HG03039 (cell line): ENCODE results near the gene SWT1.

ENCODE experiments used
- ATAC-seq: cut with Tn5 transposase; IDR thresholded peaks from one replicate; pipeline ENCODE4 v1.9.1; 2021; ENCODE audit warnings: mild to moderate bottlenecking, moderate library complexity; ENCODE audit not compliant: unreplicated experiment

The SWT1 gene

DNA sequence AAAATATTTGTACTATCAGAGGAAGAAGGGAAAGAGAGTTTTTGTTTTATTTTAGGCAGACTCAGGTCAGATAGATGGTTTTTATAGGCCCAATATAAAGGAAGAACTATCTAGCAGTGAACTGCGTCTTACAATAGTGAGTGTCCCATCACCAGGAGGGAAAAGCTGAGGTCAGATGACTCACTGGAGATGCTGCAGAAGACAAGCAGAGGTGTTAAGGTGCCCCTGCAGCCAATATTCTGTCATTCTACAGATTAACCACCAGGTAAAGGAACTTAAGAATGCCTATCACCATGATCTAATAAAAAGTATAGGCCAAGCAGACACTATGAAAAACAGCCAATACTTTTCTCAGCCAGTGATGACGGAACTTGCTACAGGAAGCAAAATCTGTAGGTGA, 130.5 kb downstream of the SWT1 start:
- no peak for ATAC-seq

DNA sequence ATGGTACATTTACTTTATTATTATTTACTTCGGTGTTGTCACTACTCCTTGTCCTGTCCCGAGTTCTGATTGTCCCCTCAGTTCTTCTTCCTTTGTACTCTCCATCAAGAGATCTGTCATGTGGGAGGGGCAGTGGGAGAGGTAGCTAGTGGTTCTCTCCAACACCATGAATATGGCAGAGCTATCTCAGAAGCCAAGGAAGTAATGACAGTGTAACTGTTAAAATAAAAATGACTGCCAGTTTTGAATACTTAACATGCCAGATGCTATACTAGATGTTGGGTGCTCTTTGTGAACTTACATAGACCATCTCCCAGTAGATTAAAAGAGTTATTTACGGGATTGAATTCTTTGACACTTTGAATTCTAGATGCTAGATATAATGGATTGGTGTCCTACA, 131.5 kb downstream of the SWT1 start:
- no peak for ATAC-seq

DNA sequence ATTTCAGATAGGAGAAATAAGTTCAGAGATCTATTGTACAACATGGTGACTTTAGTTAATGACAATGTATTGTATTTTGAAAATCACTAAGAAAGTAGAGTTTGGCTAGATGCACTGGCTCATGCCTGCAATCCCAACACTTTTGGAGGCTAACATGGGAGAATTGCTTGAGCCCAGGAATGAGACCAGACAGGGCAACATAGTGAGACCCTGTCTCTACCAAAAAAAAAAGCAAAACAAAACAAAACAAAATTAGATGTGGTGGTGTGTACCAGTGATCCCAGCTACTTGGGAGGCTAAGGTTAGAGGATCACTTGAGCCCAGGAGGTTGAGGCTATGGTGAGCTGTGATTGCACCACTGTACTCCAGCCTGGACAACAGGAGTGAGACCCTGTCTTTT, 132.9 kb downstream of the SWT1 start:
- ATAC-seq, result no peak

DNA sequence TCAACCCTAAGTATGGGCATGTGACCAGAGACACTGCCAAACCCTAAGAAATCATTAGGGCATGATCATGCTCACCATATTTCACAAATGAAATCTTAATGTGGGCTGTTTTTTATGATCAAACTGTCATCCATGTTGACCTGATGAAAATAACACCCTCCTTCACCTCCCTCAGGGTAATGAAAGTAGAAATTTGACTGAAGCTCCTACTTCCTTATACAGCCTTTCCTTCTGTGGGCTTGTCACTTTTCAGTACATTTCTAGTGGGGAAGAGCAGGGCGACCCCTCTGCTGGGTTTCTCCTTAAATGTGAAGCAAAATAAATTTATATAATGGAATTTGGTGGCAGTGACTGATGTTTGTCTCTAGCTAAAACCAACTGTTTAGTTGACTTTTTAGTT, 134.2 kb downstream of the SWT1 start:
- no peak for ATAC-seq

DNA sequence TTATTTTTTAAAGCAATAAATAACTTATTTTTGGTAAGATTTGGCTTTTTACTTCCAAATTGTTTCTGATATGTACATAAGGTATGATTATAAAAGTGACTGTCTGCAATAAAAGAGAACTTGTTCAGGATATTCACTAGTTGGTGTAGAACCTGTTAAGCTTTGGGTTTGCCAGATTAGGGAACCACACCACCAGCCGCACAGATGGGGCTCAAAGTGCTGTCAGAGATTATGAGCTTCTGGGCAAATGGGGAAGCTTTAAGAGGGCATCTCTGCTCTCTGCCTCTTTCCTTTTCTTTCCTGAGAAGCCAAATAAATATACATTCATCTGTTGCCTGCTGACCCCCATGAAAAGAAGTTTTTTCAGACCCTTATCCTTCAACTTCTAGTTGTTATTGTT, 134.7 kb downstream of the SWT1 start:
- no peak for ATAC-seq

DNA sequence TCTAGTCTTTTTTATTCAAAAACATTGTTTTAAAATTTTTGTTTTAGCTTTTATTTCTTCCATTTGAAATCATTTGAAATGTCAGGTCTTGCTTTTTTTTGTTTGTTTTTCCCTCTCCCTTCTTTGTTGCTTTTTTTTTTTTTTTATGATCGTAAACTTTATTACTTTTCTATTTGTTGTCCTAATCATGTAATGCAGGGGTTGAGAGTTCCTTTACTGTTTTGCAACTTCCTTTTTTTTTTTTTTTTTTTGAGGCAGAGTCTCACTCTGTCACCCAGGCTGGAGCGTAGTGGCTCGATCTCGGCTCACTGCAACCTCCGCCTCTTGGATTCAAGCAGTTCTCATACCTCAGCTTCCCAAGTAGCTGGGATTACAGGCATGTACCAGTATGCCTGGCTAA, 135.3 kb downstream of the SWT1 start:
- ATAC-seq, result no peak

DNA sequence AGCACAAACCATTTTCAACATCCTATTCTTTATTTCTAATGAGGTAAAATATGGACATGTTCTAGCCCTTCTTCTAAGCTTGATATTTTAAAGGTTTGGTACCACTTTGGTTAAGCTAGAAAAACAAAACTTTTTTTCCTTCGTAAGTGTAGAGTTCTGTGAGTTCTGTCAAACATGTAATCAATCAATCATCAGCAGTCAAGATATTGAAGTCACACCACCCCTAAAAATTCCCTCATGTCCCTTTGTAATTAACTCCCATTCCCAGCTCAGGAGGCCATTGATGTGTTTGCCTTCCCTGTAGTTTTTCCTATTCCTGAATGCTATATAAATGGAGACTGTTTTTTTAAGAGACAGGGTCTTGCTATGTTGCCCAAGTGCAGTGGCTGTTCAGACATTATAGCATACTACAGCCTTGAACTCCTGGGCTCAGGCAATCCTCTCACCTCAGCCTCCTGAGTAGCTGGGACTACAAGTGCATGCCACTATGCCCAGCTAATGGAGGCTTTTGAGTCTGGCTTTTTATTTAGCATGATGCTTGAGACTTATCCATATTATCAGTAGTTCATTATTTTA, 137.1 kb downstream of the SWT1 start:
- no peak for ATAC-seq

DNA sequence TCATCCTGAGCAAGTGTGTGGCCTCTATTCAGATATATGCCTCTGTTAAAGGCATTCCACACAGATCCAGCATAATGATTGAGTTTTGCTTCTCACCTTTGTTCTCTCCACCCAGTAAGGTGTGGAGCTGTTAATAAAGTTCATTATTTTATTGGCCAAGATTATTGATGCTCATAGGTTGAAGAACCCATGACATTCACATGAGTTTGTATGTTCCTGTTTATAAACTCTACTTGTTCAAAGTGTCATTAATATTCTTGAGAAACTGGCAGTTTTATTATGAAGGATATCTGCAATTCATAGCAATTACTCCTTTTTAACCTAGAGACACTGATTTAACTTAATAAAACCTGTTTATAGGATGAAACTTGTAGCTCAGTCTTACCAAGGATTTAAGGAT, 138.1 kb downstream of the SWT1 start:
- ATAC-seq, result no peak

DNA sequence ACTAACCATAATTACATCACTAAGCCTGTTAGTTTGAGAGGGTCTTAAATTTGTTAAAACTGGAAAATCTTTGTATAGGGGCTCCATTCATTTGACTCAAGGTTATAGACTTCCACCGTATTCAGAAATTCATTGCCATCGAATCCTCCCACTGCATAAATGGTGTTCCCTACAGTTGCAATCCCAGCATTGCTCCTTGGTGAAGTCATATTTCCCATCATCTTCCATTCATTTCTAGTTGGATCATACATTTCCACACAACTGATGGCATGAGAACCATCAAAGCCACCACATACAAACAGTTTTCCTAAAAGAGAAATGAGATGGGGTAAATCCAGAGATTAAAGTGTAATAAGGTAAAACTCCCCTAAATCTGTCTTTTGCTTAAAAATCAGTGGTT, 141.0 kb downstream of the SWT1 start:
- ATAC-seq, result no peak

DNA sequence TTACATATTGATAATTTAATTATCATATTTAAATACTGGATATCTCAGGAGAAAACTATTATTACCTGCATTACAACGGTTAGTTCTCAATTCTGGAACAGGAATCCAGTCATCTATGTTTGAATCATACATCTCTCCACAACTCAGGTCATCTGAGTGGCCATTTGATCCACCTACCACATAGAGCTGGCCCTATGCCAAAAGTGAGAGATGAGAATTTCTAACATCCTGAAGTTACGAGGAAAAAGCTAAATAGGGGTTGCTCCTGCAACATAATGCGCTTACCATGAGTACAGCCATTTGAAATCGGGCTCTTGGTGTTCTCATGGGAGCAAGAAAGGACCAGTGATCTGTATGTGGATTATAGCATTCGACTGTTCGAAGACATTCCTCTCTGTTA, 143.2 kb downstream of the SWT1 start:
- ATAC-seq, result no peak

DNA sequence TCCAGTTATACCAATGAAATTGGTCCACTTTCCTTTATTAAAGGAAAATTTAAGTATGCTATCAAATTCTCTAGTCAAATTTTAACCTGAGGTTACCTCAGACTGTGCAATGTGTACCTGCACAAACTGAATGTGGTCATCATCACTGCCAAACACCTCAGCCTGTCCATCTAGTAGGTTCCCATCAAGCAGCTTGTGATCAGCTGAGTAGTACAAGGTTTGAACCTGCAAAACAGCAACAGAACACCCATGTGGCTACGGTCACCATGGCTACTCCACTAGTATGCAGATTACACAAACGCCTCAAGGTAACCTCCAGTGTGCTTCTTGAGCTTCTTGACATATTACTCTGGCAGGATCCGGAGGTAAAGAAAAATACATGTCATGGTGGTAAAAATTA, 148.5 kb downstream of the SWT1 start:
- ATAC-seq, result no peak

DNA sequence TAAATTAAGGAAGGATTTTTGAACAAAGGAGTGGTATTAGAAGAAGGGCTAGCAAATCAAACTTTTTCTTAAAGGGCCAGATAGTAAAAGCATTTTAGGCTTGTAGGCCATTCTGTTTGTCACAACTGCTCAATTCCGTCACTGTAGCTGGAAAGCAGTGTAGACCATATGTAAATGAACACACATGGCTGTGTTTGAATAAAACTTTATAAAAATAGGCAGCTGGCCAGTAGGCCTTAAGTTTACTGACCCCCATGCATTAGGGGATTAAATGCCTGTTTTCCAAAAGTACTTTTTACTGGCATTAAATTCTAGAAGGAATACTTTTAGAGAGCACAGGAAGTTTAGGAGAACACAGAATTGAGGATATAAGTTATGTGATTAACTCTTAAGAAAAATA, 151.2 kb downstream of the SWT1 start:
- ATAC-seq, result no peak

DNA sequence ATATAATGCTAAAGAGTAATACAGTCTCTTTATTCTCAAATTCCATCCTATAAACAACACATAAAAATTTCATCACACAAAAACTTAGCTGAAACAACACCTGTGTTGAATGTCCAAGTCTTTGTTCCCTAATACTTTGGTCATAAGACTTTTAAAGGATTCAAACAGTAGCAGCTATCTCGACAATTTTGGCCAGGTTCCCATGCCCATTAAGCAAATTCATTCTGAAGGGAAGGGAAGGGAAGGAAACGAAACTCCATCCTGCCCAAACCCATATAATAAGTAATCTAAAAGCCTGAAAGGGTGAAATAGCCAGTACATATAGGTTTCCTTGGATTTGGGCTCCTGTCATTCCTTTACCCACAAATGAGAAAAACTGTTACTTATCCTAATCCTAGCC, 152.6 kb downstream of the SWT1 start:
- ATAC-seq, result no peak

DNA sequence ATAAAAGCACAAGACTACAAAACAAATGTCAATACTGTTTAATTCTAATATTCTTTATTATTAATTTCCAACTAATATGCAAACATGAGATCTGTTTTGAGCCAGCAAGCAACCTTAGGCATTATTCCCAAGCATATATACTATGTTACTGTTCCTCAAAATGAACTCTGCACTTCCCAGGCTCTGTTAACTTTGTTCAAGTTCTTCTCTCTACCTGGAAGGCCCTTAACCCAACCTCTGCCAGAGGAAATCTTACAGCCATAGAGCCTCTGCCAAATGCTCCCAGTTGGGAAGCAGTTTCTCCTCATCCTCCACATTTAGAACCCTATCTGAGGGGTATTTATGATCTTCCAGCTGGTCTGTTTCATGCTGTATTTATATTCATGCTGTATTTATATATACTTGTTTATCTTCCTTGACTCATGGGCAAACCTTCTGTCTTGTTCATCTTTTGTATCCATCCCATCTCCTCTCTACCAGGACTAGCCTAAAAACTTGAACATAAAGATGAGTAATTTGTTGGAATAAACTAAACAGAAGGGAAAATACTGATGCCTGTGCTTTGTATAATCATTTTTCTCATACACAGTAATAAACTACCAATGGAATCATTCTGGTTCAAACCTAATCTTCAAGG, 154.7 kb downstream of the SWT1 start:
- ATAC-seq, result no peak

DNA sequence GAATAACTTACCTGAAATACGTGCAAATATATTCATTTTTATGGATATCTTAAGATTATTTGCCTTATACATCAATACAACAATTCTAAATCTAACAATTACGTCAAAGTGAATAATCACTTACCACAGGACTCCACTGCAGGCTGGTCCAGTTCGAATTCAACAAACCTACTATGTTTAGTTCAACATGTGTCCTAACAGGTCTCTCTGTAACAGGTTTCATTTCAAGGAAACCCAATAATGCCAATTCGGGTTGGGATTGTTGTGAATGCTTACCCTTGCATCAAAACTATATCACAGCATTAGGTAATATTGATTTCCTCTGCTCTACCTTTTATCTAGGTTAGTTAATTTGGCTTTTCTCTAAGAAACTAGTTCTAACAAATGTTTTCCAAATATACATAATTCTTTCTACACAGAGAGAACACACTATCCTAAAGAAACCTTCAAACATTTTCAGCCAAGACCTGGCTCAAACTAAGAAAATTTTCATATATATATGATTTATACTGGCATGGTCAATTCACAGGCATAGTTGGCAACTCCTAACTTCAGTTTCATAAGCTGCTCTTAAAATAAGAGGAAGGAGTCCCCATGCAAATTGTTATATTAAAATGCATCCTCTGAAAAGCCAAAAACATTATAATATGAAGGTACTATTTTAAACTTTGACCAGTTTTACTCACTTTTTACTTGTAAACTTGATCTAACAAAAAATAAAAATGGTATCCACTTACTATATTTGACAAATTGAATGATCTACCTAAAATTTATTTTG, 155.6 kb downstream of the SWT1 start:
- no peak for ATAC-seq

DNA sequence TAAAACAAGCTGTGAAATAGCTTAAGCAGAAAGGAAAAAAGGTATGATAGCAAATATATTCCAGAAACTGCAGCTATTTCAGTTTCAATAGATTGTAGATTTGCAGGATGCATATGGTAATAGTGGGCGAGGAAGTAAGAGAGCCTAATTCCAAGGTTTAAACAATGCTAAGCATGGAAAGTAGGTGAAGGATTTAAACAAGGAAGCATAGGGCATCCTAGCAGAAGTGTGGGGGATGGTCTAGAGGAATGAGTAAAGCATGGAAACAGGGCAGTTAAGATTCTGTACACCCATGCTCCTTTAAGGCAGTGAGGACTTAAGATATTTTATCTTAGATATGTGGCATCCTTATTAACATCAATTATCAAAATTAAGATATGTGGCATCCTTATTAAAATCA, 157.4 kb downstream of the SWT1 start:
- ATAC-seq, result no peak

DNA sequence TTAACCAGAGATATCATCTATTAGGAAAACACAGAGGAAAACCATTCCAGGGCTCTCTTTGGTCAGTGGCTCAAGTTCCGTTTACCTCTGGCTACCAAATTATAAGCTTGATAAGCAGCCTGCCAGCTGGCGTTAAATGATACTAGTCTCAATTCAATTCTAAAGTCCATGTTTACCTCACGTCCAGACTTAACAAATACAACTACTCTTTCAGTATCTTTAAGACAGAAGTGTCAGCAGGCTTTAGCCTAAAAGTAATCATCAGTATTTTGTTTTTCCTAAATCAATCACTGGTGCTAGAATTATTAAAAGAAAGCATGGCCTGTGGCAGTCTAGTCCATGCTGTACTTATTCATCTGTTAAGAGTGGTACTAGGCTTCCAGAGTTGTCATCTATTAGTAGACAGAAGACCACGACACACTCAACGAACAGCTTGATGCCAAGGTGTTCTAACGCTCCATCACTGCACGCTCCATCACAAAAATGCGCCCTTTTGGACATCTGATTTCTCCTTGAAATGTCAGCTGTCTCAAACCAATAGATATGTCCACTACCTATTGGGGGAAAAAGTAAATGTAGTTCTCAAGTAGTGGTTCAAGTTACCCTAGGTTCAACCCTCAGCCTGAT, 158.6 kb downstream of the SWT1 start:
- ATAC-seq, result no peak

DNA sequence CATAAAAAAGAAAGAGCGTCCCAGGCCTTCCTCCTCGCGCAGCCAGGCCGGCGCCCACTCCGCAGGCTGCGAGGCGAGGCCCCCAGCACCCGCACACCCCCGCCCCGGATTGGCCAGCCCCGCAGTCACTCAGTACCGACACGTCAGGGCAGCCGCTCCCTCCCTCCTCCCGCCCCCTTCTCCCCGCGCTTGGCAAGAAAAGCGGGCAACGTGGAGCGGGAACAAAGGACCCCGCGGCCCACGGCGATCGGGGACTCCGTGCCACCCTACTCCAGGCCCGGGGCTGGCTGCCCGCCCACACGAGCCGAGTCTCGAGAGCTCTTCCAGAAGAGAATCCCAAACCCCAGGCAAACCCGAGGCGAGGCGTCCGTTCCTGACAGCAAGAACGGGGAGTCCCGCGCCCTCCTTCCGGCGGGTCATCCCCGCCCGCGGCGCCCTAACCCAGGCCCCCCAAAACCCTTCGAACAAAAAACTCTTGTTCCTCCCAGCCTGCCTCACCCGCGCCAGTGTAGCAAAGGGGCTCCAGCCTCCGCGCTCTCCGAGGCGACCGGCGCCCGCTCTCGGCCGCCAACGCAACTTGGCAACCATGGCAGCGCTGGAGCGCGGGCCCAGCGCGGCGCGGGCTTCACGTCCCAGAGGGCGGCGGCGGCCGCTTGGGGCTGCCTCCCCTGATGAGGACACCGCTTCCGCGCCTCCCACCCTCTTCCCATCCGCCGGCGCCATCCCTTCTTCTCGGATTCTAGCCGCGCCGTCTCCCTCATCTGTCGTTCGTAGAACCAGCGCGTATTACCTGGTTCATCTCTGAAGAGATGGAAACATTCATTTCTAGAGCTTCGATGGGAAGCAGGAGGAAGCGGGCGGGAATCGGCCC, 159.4 kb downstream of the SWT1 start:
- peak; percentile 49 for ATAC-seq

DNA sequence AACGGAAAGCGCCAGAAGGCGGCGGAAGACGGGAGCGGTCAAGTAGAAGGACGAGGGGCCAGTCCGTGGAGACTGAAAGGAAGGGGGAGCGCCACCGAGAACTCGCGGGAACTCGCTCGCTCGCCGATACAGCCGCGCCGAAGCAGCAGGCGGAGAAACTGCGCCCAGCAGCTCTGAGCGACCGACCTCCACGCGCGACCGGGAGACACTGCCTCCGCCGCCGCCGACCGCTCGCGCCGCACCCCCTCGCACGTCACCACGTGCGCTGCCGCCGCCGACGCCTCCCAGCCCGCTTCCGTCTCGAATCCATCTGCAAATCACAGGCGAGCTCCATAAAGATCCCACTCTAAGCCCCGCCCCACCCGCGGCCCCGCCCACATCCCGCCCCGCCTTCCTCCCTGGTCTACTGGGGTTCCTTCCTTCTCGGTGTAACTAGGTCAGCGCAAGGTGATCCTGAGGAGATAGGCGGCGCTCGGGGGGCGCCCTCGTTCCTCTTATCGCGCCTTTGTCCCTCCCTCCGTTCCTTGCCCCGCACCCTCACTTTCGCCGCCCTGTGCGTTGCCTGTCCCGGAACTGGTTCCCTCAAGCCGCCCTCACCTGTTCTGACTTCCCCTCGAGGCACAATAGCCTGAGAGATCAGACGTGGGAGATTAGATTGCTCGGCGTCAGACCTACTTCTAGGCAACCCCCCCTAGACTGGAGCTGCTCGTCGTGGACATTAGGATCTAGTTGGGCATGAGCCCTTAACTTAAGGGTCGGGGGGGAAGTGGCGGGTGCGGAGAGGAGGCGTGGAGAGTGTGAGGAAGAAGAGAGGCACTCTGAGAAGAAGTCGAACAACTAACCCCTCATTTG, 160.3 kb downstream of the SWT1 start, which contains the start of gene IVNS1ABP:
TSS of gene IVNS1ABP (minus strand) at position 210 of the 852 bp plus-strand sequence. CDS start 7,750 bp downstream, outside the sequence.
- peak; percentile 74 for ATAC-seq

DNA sequence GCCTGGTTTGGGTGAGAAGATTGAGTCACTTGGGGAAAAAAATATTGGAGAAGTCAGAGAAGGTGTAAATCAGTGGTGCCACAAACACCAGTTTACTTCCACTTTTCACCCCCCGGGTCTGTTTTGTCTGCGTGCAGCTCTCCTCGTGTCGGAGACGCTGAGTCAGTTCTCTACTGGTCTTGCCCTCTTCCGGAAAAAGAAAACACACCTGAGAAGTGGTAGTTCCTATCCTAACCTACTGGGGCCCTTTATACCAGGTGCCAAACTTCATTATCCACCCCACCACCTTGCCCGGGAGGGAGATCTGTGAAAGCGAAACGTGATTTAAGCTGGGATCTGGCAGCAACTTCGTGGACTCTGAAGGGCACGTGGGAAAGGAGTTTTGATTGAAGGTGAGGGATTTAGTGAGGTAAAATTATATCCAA, 160.9 kb downstream of the SWT1 start:
- ATAC-seq, result peak; percentile 31
